HepG2 (cell line): Measurements from ENCODE around the gene MPI. TPM values are rescaled to one million over a fixed set of nuclear protein-coding genes. Genes with fewer than 3 reads are reported as not detected.

Source experiments
- FOXA3 ChIP-seq: IDR thresholded peaks from 2 replicates; pipeline ENCODE4 v1.6.1; 2016; ENCODE audit warnings: missing genetic modification reagents, missing compliant biosample characterization
- FOXO1 ChIP-seq: sonication (generic); formaldehyde crosslinking; IDR thresholded peaks from 2 replicates; pipeline ENCODE4 v1.4.0; 2020; ENCODE audit warnings: missing genetic modification reagents
- HDAC2 ChIP-seq: sonication (generic); formaldehyde crosslinking; IDR thresholded peaks from 2 replicates; pipeline ENCODE4 v1.4.0; 2020; ENCODE audit warnings: missing genetic modification reagents
- IKZF1 ChIP-seq: fragments of 450-650 bp; IDR thresholded peaks from 2 replicates; pipeline ENCODE4 v1.7.1; 2016
- MBNL3 ChIP-seq: fragments of 250-450 bp; sonication (Bioruptor Pico); conservative IDR thresholded peaks from 2 replicates; pipeline ENCODE4 v1.8.0; 2022; ENCODE audit warnings: mild to moderate bottlenecking, inconsistent platforms
- MLLT10 ChIP-seq: sonication (generic); formaldehyde crosslinking; IDR thresholded peaks from 2 replicates; pipeline ENCODE4 v1.4.0; 2020; ENCODE audit warnings: missing genetic modification reagents
- MLXIP ChIP-seq: sonication (generic); formaldehyde crosslinking; IDR thresholded peaks from 2 replicates; pipeline ENCODE4 v1.9.0; 2021; ENCODE audit warnings: missing genetic modification reagents, borderline replicate concordance
- POGZ ChIP-seq: sonication (generic); formaldehyde crosslinking; IDR thresholded peaks from 2 replicates; pipeline ENCODE4 v1.4.0; 2020; ENCODE audit warnings: mild to moderate bottlenecking, missing genetic modification reagents
- TCF7 ChIP-seq: sonication (generic); IDR thresholded peaks from 2 replicates; pipeline ENCODE4 v1.6.1; 2016; ENCODE audit warnings: antibody characterized with exemption, low read depth
- UBTF ChIP-seq: sonication (generic); formaldehyde crosslinking; IDR thresholded peaks from 2 replicates; pipeline ENCODE4 v1.4.0; 2020; ENCODE audit warnings: mild to moderate bottlenecking, missing genetic modification reagents
- ZBTB3 ChIP-seq: sonication (generic); formaldehyde crosslinking; IDR thresholded peaks from 2 replicates; pipeline ENCODE4 v1.4.0; 2020; ENCODE audit warnings: low read depth, mild to moderate bottlenecking, moderate library complexity, missing genetic modification reagents, borderline replicate concordance
- ZNF205 ChIP-seq: IDR thresholded peaks from 2 replicates; pipeline ENCODE4 v1.6.1; 2018; ENCODE audit warnings: missing biosample characterization, missing genetic modification reagents
- ZNF431 ChIP-seq: sonication (generic); formaldehyde crosslinking; IDR thresholded peaks from 2 replicates; pipeline ENCODE4 v1.9.0; 2022; ENCODE audit warnings: missing genetic modification reagents, low read depth, mild to moderate bottlenecking, borderline replicate concordance
- ZNF446 ChIP-seq: sonication (generic); formaldehyde crosslinking; IDR thresholded peaks from 2 replicates; pipeline ENCODE4 v1.5.0; 2020; ENCODE audit warnings: mild to moderate bottlenecking, missing genetic modification reagents
- ZNF572 ChIP-seq: sonication (generic); formaldehyde crosslinking; IDR thresholded peaks from 2 replicates; pipeline ENCODE4 v1.5.1; 2020; ENCODE audit warnings: mild to moderate bottlenecking, missing genetic modification reagents
- ZNF609 ChIP-seq: sonication (generic); formaldehyde crosslinking; IDR thresholded peaks from 2 replicates; pipeline ENCODE4 v1.4.0; 2020; ENCODE audit warnings: mild to moderate bottlenecking, missing genetic modification reagents, borderline replicate concordance
- ZNF660 ChIP-seq: sonication (generic); formaldehyde crosslinking; IDR thresholded peaks from 2 replicates; pipeline ENCODE4 v1.5.1; 2020; ENCODE audit warnings: mild to moderate bottlenecking, low read depth, missing genetic modification reagents, borderline replicate concordance
- ZNF775 ChIP-seq: sonication (generic); formaldehyde crosslinking; IDR thresholded peaks from 2 replicates; pipeline ENCODE4 v1.4.0; 2020; ENCODE audit warnings: missing genetic modification reagents, mild to moderate bottlenecking, moderate library complexity, borderline replicate concordance
- ZNF816 ChIP-seq: sonication (generic); formaldehyde crosslinking; IDR thresholded peaks from 2 replicates; pipeline ENCODE4 v1.8.0; 2022; ENCODE audit warnings: missing genetic modification reagents, mild to moderate bottlenecking, borderline replicate concordance
- ZZZ3 ChIP-seq: sonication (generic); formaldehyde crosslinking; IDR thresholded peaks from 2 replicates; pipeline ENCODE4 v1.4.0; 2020; ENCODE audit warnings: missing genetic modification reagents, mild to moderate bottlenecking, borderline replicate concordance
- polyA plus RNA-seq, 8 experiments: library from polyadenylated mRNA; depleted of rRNA in 3 of 8; stranded (reverse) in 7 of 8; unstranded in 1 of 8; fragments of >200 nt; fragmentation: Illumina TruSeq in 4 of 8; extraction: Trizol in 4 of 8; gene quantifications; 2 replicates each; pipeline versions ENCODE4 v1.2.1 to v1.2.3, GENCODE V29; 2011 to 2016; ENCODE audit warnings: low read depth in 4 of 8, missing spikeins in 1 of 8, mixed read lengths in 1 of 8; ENCODE audit not compliant: insufficient read depth in 1 of 8
- total RNA-seq, 5 experiments: library from RNA; depleted of rRNA; stranded (reverse); fragments of >200 nt; fragmentation: Illumina TruSeq; extraction: Trizol; gene quantifications; 2 replicates each; pipeline ENCODE4 v1.2.3, GENCODE V29; 2016; ENCODE audit warnings: low read depth in 1 of 5

The MPI gene
- total and polyA plus RNA-seq, 2 of the 13 experiments (the other 11 are each of a cell fraction or from before 2014, with no cell fraction given), result 36.9 to 63.5 TPM

- peak; percentile 42; the same call in 1 of the 2 replicates for TF ChIP-seq UBTF (CRISPR knock-in tag)
- 0 out of 2 replicates have a peak, but pooled peaks have one; percentile 5 for TF ChIP-seq FOXO1 (CRISPR knock-in tag)
- TF ChIP-seq ZNF431 (CRISPR knock-in tag), result no peak
- TF ChIP-seq ZNF816 (CRISPR knock-in tag), result no peak
- TF ChIP-seq ZNF572, result no peak
- TF ChIP-seq ZNF775 (CRISPR knock-in tag), result no peak
- no peak for TF ChIP-seq ZBTB3 (CRISPR knock-in tag)
- peak; percentile 38; the same call in 1 of the 2 replicates for TF ChIP-seq ZZZ3 (CRISPR knock-in tag)
- TF ChIP-seq ZNF660 (CRISPR knock-in tag), result no peak
- TF ChIP-seq FOXA3 (CRISPR knock-in tag), result no peak
- no peak for TF ChIP-seq ZNF609 (CRISPR knock-in tag)
- TF ChIP-seq MLLT10 (CRISPR knock-in tag), result no peak
- no peak for TF ChIP-seq IKZF1
- TF ChIP-seq MBNL3 (CRISPR knock-in tag), result no peak
- no peak for TF ChIP-seq MLXIP (CRISPR knock-in tag)
- TF ChIP-seq ZNF446 (CRISPR knock-in tag), result no peak
- peak; percentile 26; the same call in 1 of the 2 replicates for TF ChIP-seq POGZ (CRISPR knock-in tag)
- TF ChIP-seq HDAC2 (CRISPR knock-in tag), result no peak
- no peak for TF ChIP-seq TCF7
- TF ChIP-seq ZNF205, result 0 out of 2 replicates have a peak, but pooled peaks have one; percentile 12
Observed at GRCh38 chr15:74873036-74873755, 16.6 kb upstream of the MPI start, which contains the start of gene SCAMP2 (continued).
